Tibial nerve (tissue), 3 donors: ENCODE data around the gene PLXNB3.

Experiments
- CTCF ChIP-seq, 5 experiments: fragments of 200-600 bp in 3 of 5; fragments of 450-650 bp in 2 of 5; sonication (generic) in 3 of 5; IDR thresholded peaks; one replicate each; pipeline ENCODE4 v1.5.1; 2016 to 2019; ENCODE audit warnings: antibody characterized with exemption in 5 of 5, mild to moderate bottlenecking in 3 of 5, moderate library complexity in 2 of 5
- POLR2A ChIP-seq, 2 donors: fragments of 450-650 bp; IDR thresholded peaks; one replicate each; pipeline ENCODE4 v1.6.1; 2017; ENCODE audit warnings: antibody characterized with exemption in 2 of 2, mild to moderate bottlenecking in 2 of 2, moderate library complexity in 2 of 2

- TF ChIP-seq CTCF (IDR thresholded peaks at IDR 0.05) (no peak), POLR2A (IDR thresholded peaks at IDR 0.05) (no peak)
These were observed 16.0 kb downstream of the PLXNB3 start for GRCh38 chrX:153779891-153780677.
